ENCODE results near the gene UNC5B. TPM values are rescaled to one million over a fixed set of nuclear protein-coding genes. Genes with fewer than 3 reads are reported as not detected.
A peak's percentile ranks its signal among the peaks of the same experiment; 100 is the strongest.

Gene UNC5B
- total and polyA plus RNA-seq, 7 donors, result 1.4 to 12.7 (median 1.8) TPM

DNA sequence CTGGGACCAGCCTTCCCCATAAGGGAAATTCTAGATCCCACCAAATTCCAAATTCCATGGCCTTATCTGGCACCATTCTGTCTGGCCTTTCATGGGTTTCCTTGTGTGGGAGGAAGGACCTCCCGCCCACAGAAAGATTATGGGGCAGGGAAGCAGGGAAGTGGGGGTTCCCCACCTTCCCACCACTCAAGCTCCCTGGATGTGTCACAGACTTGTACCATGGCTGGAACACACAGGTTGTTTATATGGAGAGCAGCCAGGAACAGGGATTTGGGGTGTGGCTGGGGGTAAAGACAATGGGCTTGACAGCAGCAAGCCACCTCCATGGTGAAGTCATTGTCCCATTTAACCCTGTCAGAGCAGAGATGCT is 18.3 kb downstream of the UNC5B start:
- Histone ChIP-seq H3K4me3 (no peak overlapping the region), H3K27me3 (no peaks in the 10 kb centered on the region), H3K9me3 (no peaks in the 10 kb centered on the region), H3K36me3 (no peaks in the 10 kb centered on the region), H3K4me1 (peaks cover 0 to 23% (median 10%) of the 10 kb centered on the region in 4 donors), H3K27ac (no peak overlapping the region)
- WGBS, 2 donors, result 68 to 82% methylated on average over 1 of the region's 1 CpG
- no peak for DNase-seq
- no peak for TF ChIP-seq POLR2AphosphoS5 (IDR thresholded peaks at IDR 0.05)
- intact Hi-C loops (cut with DNase I), result no loop called here

GRCh38 chr10:71231206-71231605 is 18.8 kb downstream of the UNC5B start:
- no peak for DNase-seq
- Histone ChIP-seq H3K9me3 (no peaks in the 10 kb centered on the region), H3K4me3 (no peak overlapping the region), H3K27ac (no peak overlapping the region), H3K36me3 (no peaks in the 10 kb centered on the region), H3K27me3 (no peaks in the 10 kb centered on the region), H3K4me1 (peaks cover 0 to 25% (median 14%) of the 10 kb centered on the region in 4 donors)
- WGBS, 2 donors, result 88 to 94% methylated on average over 11 of the region's 11 CpGs
- intact Hi-C loops (cut with DNase I), result no loop called here
- TF ChIP-seq, protein P1, sequence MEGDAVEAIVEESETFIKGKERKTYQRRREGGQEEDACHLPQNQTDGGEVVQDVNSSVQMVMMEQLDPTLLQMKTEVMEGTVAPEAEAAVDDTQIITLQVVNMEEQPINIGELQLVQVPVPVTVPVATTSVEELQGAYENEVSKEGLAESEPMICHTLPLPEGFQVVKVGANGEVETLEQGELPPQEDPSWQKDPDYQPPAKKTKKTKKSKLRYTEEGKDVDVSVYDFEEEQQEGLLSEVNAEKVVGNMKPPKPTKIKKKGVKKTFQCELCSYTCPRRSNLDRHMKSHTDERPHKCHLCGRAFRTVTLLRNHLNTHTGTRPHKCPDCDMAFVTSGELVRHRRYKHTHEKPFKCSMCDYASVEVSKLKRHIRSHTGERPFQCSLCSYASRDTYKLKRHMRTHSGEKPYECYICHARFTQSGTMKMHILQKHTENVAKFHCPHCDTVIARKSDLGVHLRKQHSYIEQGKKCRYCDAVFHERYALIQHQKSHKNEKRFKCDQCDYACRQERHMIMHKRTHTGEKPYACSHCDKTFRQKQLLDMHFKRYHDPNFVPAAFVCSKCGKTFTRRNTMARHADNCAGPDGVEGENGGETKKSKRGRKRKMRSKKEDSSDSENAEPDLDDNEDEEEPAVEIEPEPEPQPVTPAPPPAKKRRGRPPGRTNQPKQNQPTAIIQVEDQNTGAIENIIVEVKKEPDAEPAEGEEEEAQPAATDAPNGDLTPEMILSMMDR (IDR thresholded peaks at IDR 0.05), result no peak
- TF ChIP-seq EP300 (IDR thresholded peaks at IDR 0.05) (no peak), POLR2A (IDR thresholded peaks at IDR 0.05) (no peak), POLR2AphosphoS5 (IDR thresholded peaks at IDR 0.05) (no peak)

DNA sequence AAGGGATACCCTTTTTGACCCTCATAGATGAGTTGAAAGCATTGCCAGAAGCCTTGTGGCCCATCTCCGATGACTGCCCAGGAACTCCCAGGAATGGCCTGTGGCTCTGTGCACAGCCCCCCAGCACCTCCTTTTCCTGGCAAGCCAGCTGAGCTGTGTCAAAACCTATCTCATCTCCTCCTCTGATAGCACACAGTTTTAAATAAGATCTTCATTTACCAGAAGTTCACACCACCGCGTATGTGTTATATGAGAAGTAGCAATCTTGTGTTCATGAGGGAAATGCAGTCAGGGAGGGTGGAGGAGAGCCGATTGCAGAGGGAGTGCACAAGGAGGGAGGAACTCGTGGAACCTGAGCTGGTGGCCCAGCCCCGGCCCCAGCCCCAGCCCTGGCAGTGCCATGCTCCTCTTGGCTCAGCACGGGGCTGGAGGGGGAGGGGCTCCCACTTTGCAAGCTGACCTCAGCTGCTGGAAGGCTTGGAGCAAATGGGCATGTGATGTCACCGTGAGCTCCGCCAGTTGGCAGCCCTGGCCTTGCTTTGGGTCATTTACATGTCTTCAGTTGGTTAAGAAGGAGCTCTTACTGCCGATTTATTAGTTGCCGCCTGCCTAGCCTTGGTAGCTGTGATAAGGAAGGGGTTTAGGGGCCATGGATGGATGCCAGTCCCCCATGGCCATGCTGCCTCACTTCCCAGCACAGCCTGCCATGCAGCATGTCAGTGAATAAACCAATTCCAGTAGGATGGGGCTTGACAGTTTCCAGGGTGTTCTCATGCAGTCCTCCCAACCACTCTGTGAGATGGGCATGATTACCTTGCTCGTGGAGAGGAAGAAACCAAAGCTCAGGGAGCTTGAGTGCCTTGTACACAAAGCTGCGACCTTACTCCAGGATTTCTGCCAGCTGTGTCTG is 20.0 kb downstream of the UNC5B start:
- Histone ChIP-seq H3K36me3 (no peaks in the 10 kb centered on the region), H3K4me3 (no peak overlapping the region), H3K27ac (no peak overlapping the region), H3K27me3 (no peaks in the 10 kb centered on the region), H3K9me3 (no peaks in the 10 kb centered on the region), H3K4me1 (peaks cover 0 to 35% (median 22%) of the 10 kb centered on the region in 4 donors)
- WGBS, 2 donors, result 52 to 72% methylated on average over 13 of the region's 13 CpGs
- TF ChIP-seq EP300 (IDR thresholded peaks at IDR 0.05) (no peak), POLR2A (IDR thresholded peaks at IDR 0.05) (no peak), POLR2AphosphoS5 (IDR thresholded peaks at IDR 0.05) (no peak)
- TF ChIP-seq, protein P1 (IDR thresholded peaks at IDR 0.05), result no peak
- no peak for DNase-seq
- intact Hi-C loops (cut with DNase I), result no loop called here

- TF ChIP-seq POLR2A (IDR thresholded peaks at IDR 0.05), result no peak
- TF ChIP-seq POLR2AphosphoS5 (IDR thresholded peaks at IDR 0.05), result no peak
- TF ChIP-seq, protein P1 (IDR thresholded peaks at IDR 0.05), result no peak
- no peak for TF ChIP-seq EP300 (IDR thresholded peaks at IDR 0.05)
- DNase-seq, result no peak
- H3K27me3 ChIP-seq, result no peaks in the 10 kb centered on the region
- WGBS, 2 donors, result 32 to 62% methylated on average over 3 of the region's 3 CpGs
- H3K4me1 ChIP-seq, result peaks cover 0 to 35% (median 23%) of the 10 kb centered on the region in 4 donors
- H3K36me3 ChIP-seq, result no peaks in the 10 kb centered on the region
- no peaks in the 10 kb centered on the region for H3K9me3 ChIP-seq
- H3K27ac ChIP-seq, result no peak overlapping the region
- H3K4me3 ChIP-seq, result no peak overlapping the region
- intact Hi-C loops (cut with DNase I), result no loop called here
Measured at GRCh38 chr10:71233482-71233892, 21.1 kb downstream of the UNC5B start.

DNA sequence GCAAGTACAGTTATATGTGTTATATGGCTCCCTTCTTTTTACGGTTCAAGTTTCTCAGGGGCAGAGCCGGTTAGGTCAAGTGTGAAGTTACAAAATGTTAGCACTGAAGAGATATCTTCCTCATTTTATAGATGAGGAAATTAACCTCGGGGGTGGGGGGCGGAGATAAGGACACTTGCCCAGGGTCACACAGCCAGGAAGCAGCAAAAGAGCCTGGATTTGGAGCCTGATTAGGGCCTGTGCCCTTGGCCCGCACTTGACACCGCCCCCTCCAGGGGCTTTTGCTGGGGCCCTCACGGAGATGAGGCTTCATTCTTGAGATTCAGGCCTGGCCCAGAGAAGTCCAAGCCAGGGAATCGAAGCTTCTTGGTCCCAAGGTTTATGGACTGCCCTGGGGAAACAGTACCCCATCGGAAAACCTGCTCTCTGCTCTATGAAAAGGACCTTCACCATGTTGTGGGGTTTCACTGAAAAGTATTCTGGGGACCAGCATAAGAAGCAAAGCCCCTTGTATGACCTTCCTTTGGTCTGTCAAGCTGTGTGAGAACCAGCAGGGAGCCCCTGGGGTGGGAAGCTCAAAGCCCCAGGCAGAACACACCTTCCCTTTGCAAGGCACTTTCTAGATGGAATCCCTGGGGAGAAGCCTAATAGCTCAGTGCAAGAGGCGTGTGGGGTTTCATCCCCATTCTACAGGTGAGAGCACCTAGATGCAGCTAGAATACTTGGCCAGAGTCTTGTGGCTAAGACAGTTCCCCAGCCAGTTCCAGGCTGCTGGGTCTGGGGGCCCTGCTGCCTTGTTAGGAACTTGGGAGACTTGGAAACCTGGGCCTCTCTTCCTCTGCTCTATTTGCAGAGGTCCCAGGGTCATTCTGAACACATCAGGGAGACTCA is 21.9 kb downstream of the UNC5B start:
- Histone ChIP-seq H3K36me3 (no peaks in the 10 kb centered on the region), H3K9me3 (no peaks in the 10 kb centered on the region), H3K27me3 (no peaks in the 10 kb centered on the region), H3K4me1 (peaks cover 0 to 35% (median 23%) of the 10 kb centered on the region in 4 donors), H3K4me3 (no peak overlapping the region), H3K27ac (peak overlapping the region in 1 of 4 donors; percentile 0)
- no peak for TF ChIP-seq EP300 (IDR thresholded peaks at IDR 0.05)
- TF ChIP-seq POLR2A (IDR thresholded peaks at IDR 0.05), result no peak
- TF ChIP-seq, protein P1 (IDR thresholded peaks at IDR 0.05), result no peak
- no peak for TF ChIP-seq POLR2AphosphoS5 (IDR thresholded peaks at IDR 0.05)
- WGBS, 2 donors, result 53 to 66% methylated on average over 10 of the region's 10 CpGs
- no peak for DNase-seq
- intact Hi-C loops (cut with DNase I), result no loop called here

Data from sigmoid colon (tissue), 7 donors.